GM10847 (cell line): ENCODE measurements around the gene GPSM1.

Experiments used
- POLR2A ChIP-seq: IDR thresholded peaks from 2 replicates; pipeline ENCODE4 v1.6.1; 2011; ENCODE audit not compliant: insufficient read length; ENCODE audit errors: extremely low read depth

GPSM1 gene

GRCh38 chr9:136361047-136361753 lies 33.9 kb downstream of the GPSM1 start:
- no peak for TF ChIP-seq POLR2A

DNA sequence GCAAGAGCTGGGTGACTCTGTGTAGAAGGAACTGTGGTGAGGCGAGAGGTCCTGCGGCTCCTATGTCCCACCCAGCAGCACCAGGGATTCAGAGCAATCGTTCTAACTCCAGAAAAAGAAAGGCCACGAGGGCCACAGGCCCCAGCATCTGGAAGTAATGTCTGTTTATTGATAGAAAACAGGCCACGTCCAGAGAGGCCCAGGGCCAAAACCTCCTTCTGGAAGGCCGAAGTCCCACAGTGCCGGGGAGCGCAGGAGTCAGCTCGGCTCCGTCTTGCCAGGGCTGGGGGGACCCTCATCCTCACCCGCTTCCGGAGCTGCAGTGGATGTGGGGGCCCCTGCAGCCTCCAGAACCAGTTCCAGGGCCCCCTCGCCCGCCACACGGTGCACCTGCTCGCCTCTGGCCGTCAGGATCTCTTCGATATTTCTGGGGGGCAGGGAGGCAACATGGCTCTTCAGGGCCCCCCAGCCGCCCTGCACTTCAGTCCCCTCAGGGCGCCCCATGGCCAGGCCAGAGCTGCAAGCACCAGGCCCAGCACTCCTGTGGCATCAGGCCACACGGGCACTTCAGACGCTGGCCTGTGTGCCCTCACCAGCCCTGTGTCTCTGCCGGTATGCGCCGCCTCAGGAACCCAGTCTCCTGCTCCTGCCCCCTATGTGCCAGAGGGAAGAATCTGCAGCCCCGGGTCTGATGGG lies 34.6 kb downstream of the GPSM1 start:
- no peak for TF ChIP-seq POLR2A

DNA sequence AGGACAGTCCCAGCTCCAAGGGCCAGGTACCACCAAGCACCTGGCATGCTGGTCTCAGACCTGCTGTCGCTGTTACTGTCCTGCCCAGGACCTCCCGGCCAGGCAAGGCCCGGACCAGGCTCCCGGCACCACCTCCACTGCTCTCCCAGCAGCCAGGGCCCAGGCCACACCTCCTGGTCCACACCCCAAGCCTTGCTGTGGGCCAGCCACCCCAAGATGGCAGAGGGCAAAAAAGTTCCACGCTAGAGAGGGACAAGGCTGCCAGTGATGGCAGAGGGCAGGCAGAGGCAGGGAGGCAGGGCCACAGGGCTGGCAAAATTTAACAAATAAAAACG lies 35.1 kb downstream of the GPSM1 start:
- no peak for TF ChIP-seq POLR2A

- TF ChIP-seq POLR2A: peak; percentile 70
These were observed 36.0 kb downstream of the GPSM1 start, which contains the start of gene DNLZ for GRCh38 chr9:136363106-136363948. Gene DNLZ, minus strand, starts transcription at chr9:136363744. Its CDS starts 30 bp downstream, at chr9:136363714.

DNA sequence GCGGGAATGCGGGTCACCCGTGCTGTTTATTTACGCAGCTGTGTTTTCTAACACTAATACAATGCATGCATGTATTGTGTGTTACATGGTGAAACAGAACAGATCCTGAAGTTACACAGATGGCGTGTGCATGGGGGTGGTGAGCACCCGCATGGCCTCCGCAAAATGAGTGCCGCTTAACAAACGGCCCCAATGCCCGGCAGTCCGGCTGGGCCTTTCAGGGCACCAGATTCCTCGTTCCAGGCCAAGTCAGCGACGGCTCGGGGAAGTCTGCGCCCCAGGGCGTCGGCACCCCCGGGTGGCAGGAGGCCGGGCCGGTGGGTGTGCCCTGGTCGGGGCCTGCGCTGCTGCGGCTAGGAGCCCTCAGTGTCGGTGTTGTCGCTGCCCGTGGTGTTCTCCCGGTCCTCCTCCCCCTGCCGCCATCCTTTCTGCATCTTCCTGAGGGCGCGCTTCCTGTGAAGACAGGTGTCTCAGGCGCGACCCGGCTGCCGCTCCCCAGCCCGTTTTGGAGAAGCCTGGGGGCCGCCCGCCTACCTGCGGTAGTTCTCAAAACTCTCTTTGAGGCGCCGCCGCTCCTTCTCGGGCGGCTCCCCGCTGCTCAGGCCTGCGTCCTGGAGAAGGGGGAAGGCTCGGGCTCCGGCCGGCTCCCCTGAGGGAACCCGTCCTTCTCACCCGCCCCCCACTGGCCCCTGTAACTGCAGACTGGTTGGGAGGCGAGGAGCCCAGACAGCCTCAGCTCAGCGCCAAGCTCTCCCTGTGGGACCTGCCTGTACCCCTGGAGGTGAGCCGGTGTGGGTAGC lies 36.8 kb downstream of the GPSM1 start:
- no peak for TF ChIP-seq POLR2A

DNA sequence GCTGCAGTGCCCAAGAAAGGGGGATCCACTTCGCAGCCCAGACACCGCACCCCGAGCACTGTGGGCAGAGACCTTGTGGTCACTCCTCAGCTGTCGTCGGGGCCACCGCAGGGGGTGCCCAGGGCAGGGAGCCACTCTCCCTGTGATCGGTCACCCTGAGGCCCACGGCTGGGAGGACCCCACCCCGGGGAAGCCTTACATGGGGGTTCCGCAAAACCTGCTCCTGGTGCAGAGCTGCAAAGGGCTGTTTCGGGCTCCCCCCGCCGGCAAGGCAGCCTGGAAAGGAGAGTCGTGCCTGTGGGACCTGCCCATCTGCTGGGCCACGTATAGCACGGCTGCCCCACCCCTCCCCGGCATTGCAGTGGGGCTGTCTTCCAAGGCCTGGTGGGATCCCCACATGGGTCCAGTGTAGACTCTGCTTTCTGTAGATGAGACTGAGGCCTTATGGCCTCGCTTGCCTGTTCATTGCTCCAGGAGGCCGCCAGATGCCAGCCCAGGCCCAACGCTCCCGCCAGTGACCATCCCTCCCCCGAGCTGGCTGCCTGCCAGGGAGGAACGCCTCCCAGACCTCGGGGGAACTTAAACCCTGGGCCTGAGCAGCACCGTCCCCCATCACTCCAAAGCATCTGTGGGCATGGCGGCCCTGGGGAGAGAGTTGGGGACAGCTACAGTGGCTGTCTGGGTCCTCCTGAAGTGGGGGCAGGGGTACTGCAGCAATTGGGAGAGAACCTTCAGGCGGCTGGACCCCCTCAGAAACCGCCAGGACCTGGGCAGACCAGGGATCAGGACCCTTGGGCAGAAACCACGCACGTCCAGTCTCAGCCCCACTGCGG lies 37.8 kb downstream of the GPSM1 start:
- TF ChIP-seq POLR2A: no peak

DNA sequence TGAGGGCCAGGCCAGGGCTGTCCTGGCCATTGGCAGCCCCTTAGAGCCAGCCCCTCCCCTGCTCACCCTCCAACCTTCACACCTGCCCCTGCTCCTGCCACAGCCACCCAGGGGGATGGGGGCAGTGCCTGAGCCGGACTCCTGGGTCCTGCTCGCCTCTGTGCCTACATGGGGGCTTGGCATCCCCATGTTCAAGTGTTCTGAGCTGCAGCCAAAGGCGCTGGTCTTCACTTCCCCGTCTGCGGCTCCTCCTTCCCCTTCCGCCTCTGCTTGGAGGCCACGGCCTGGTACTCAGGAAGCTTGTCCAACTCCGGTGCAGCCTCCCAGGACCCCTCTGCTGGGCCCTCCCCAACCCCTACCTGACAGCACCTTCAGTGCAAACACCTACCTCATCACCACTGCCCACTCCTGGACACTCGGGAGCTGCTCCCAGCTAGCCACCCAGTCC lies 38.5 kb downstream of the GPSM1 start:
- TF ChIP-seq POLR2A: no peak

- no peak for TF ChIP-seq POLR2A
These were observed 39.5 kb downstream of the GPSM1 start for GRCh38 chr9:136366826-136367225.

GRCh38 chr9:136367296-136368145 lies 40.2 kb downstream of the GPSM1 start:
- TF ChIP-seq POLR2A: no peak

- no peak for TF ChIP-seq POLR2A
These were observed 40.9 kb downstream of the GPSM1 start for GRCh38 chr9:136368190-136368589.

DNA sequence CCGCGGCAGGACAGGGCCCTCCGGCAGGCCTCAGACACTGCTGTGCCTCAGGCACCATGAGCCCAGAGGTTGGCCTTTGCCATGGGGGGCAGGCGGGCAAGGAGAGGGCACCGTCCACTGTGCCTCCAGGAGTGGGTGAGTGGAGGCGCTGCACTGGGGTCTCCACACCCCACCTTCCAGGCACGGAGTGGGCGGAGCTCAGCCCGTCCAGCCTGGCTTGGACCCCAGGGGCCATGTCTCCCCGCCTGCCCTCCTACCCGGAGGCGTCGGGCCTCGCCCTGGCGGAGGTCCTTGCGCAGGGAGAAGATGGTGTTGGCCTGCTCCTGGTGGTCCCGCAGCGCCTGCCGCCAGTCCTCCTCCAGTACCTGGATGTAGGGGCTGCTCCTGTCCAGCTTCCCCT lies 42.7 kb downstream of the GPSM1 start:
- TF ChIP-seq POLR2A: no peak

DNA sequence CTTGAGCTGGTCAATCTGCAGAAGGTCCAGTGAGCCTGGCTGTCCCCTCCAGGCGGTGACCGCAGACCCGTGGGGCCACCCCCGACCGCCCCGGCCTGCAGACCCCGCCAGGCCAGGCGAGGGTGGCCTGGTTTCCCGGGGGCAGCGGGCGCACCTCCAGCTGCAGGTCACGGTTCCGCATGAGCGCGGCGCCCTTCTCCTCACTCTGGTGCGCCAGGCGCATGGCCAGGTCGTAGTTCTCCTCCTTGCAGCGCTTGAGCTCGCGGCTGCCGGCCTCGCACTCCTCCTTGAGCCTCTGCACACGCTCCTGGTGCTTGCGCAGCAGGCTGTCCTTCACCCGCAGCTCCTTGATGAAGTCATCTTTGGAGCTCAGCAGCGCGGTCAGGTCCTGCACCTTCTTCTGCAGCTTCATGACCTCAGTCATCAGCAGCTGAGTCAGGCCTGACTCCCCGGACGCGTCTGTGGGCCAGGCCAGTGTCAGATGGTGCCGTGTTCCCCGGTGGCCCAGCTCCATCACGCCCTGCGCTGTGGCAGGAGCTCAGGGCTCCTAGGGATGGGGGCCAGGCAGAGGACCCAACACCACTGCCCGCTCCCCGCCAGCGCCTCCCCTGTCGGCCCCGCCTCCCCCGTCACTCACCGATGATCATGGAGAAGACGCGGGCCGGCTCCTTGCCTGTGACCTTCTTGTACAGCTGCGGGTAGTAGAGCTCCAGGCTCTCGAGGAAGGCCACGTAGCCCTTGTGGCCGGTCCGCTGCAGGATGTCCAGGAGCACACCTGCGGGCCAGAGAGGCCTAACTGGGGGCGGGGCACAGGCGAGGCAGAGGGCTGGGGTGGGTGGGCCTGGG lies 43.6 kb downstream of the GPSM1 start:
- TF ChIP-seq POLR2A: no peak
